ENCODE measurements around the gene TMEM222.
"Not testable (repeated sequence)": the region's sequence is repeated elsewhere in the genome, so short reads cannot be mapped to it uniquely, and the experiment has no call there.

TMEM222 gene, protein sequence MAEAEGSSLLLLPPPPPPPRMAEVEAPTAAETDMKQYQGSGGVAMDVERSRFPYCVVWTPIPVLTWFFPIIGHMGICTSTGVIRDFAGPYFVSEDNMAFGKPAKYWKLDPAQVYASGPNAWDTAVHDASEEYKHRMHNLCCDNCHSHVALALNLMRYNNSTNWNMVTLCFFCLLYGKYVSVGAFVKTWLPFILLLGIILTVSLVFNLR

DNA sequence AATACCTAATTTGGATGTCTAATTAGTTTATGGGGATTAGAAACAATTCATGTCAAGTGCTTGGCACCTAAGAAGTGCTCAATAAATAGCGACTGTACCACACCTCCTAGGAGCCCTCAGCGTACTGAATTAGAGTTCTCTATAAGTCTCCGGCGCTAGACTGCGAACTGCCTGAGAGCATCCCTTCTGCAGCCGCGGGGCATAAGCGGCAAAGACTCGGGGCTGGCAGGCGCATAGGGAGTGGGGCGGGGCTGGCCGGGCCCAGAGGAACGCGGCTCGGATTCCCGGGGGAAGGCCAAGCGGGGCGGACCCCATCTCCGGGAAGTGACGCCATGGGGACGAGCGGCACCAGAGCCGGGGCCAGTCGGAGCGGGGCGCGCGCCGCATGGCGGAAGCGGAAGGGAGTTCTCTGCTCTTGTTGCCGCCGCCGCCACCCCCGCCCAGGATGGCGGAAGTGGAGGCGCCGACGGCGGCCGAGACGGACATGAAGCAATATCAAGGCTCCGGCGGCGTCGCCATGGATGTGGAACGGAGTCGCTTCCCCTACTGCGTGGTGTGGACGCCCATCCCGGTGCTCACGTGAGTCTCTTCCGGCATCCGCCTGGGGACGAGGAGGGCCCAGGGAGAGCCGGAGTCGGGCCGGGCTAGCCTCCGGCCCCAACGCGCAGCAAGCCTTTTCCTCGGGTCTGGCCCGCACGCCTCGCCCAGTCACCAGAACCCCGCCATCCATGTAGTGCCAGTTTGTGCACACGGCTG is at the start of gene TMEM222:
Gene TMEM222 (plus strand): TSS at position 351 of the 756 bp plus-strand sequence. CDS start 35 bp downstream, at position 386.
- DNase-seq (ENCODE audit: low read depth in 3 of 3, low spot score in 1 of 3), result peak; percentile 91 to 96 (median 95)

DNA sequence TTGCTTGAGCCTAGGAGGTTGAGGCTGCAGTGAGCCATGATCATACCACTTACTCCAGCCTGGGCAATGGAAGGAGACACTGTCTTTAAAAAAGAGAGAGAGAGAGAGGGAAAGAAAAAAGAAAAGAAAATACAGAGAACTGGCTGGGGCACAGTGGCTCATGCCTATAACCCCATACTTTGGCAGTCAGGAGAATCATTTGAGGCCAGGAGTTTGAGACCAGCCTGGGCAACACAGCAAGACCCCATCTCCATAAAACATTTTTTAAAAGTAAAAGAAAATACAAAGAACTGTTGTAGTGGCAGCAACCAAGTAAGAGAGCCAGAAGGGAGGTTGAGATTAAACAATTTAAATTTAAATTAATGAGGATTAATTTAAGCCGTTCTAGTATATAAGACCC is 47.8 kb upstream of the TMEM222 start:
- no peak for DNase-seq (ENCODE audit: low read depth in 3 of 3, low spot score in 1 of 3)

DNA sequence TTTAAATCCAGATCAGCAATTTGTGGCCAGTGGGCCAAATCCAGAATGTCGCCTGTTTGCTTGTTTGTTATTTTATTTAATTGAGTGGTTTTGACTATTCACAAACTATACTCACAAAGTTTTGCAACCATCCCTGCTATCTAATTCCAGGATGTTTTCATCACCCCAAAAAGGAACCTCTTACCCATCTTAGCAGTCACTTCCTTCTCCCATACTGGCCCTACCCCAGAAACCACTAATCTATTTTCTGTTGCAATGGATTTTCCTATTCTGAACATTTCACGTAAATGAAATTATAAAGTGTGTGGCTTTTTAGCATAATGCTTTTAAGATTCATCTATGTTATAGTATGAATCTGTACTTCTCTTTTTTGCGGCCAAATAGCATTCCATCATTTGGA is 46.3 kb upstream of the TMEM222 start:
- no peak for DNase-seq (ENCODE audit: low read depth in 3 of 3, low spot score in 1 of 3)

DNA sequence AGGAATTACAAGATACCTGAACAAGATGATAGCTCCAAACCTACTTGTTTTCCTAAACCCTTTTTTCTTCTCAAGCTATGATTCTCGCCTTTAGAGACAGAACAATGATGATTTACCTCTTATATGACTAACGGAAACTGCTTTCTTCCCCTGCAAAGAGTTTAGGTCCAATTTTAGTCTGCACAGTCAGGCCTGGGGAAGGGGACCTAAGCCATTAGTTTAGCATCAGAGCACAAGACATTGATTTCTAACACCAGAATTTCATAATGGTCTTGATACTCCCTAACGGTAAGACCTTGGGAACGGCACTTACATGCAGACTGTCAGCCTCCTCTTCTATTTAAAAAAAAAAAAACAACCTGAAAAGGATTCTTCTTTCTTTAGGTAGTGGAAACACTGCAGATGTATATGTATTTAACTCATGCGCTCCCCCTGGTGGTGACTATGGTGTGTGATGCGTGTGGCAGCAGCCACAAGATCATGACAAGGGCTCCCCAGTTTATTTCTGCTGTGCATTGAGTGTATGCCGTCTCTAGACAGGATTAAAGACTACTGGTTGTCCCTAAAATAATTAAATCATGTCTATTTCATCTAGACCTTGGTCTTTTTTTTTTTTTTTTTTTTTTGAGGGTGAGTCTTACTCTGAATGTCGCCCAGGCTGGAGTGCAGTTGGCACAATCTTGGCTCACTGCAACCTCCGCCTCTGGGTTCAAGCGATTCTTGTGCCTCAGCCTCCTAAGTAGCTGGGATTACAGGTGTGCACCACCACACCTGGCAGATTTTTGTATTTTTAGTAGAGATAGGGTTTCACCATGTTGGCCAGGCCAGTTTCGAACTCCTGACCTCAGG is 37.3 kb upstream of the TMEM222 start:
- DNase-seq (ENCODE audit: low read depth in 3 of 3, low spot score in 1 of 3), result peak; percentile 70 to 80 (median 79)

DNA sequence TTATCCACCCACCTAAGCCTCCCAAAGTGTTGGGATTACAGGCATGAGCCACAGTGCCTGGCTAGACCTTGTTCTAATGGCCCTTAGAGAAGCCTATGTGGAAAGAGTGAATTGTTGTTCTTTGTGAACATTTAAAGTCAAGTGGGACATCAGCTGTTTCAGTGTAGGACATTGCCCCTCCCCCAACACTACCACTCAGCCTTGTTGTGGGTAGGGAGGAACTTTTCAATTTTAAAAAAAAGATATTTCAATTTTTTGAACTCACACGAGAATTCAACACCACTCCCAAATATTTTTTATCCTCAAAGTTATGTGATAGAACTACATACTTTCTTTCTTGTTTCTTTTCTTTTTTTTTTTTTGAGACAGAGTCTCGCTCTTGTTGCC is 36.7 kb upstream of the TMEM222 start:
- no peak for DNase-seq (ENCODE audit: low read depth in 3 of 3, low spot score in 1 of 3)

DNA sequence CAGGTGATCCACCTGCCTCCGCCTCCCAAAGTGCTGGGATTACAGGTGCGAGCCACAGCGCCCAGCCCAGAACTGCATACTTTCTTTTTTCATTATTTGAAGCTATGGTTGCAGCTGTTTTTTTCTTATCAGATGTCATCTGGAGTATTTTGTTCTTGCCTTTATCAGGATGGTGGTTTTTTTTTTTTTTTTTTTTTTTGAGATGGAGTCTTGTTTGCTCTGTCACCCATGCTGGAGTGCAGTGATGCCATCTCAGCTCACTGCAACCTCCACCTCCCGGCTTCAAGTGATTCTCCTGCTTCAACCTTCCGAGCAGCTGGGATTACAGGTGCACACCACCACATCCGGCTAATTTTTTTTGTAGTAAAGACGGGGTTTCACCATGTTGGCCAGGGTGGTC is 36.1 kb upstream of the TMEM222 start:
- DNase-seq (ENCODE audit: low read depth in 3 of 3, low spot score in 1 of 3), result not testable (repeated sequence)

DNA sequence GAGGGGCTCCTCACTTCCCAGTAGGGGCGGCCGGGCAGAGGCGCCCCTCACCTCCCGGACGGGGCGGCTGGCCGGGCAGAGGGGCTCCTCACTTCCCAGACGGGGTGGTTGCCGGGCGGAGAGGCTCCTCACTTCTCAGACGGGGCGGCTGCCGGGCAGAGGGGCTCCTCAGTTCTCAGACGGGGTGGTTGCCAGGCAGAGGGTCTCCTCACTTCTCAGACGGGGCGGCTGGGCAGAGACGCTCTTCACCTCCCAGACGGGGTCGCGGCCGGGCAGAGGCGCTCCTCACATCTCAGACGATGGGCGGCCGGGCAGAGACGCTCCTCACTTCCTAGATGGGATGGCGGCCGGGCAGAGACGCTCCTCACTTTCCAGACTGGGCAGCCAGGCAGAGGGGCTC is 32.8 kb upstream of the TMEM222 start:
- not testable (repeated sequence) for DNase-seq (ENCODE audit: low read depth in 3 of 3, low spot score in 1 of 3)

DNA sequence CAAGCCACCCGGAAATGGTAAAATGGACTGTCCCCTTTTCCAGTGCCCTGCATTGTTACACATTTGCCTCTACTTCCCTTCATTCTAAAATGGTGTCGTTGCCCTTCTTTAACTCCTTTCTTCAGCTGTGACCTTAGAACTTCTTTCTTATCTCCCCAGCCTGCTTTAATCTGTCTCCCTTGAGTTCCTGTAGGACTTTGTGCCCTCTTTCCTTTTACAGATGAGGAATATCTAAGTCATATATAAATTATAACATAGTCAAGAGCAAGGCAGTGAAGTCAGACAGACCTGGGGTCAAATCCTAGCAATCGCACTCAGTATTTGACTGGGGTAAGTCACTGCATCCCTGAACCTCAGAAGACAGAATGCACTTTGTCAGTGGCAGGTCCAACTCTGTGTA is 31.4 kb upstream of the TMEM222 start:
- DNase-seq (ENCODE audit: low read depth in 3 of 3, low spot score in 1 of 3), result no peak

DNA sequence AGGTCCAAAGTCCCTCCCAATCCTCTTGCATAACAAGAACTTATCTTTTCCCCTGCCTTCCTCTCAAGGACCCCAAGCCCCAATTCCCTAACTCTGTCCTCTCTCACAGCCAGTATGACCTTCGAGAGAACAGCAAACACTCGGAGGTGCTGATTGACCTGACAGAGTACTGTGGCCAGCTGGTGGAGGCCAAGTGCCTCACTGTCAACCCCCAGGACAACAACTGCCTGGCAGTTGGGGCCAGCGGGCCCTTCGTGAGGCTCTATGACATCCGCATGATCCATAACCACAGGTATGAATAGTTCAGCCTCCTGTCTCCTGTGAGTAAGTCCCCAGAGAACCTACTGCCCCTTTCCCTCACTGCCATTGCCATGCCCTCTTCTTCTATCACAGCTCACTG is 29.9 kb upstream of the TMEM222 start:
- no peak for DNase-seq (ENCODE audit: low read depth in 3 of 3, low spot score in 1 of 3)

DNA sequence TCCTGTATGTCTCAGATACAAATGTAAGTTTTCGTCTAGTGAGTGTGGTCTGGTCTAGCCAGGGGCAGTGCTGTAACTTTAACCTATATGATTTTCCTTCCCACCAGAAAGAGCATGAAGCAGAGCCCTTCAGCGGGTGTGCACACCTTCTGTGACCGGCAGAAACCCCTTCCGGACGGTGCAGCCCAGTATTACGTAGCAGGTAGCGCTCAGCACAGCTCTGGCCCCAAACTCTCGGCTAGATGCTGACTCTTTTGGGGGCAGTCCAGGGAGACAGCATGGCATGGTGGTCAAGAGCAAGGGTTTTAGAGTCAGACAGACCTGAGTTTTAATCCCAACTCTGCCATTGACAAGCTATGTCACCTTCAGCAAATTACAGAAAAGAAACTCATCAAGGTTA is 28.0 kb upstream of the TMEM222 start:
- no peak for DNase-seq (ENCODE audit: low read depth in 3 of 3, low spot score in 1 of 3)

DNA sequence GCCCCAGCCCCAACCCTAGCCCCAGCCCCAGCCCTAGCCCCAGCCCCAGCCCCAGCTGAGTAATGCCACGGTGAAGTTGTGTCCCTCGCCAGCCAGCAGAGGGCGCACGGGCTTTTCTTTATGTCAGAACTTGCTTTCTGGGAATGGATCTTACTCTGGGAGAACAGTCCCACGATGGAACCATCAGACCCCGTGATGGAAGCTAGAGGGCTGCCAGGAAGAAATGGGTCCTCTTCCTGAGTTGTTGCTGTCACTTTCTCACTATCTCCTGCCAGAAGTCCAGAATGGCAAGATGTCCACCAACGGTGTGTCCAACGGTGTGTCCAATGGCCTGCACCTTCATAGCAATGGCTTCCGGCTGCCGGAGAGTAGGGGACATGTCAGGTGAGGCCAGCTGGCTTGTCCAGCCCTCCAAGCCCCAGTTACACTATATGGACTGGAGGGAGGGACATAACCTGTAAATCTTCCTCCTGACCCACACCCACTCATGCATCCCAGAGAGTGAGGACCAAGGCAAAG is 25.1 kb upstream of the TMEM222 start:
- DNase-seq (ENCODE audit: low read depth in 3 of 3, low spot score in 1 of 3), result peak; percentile 17 to 68 (median 37)

DNA sequence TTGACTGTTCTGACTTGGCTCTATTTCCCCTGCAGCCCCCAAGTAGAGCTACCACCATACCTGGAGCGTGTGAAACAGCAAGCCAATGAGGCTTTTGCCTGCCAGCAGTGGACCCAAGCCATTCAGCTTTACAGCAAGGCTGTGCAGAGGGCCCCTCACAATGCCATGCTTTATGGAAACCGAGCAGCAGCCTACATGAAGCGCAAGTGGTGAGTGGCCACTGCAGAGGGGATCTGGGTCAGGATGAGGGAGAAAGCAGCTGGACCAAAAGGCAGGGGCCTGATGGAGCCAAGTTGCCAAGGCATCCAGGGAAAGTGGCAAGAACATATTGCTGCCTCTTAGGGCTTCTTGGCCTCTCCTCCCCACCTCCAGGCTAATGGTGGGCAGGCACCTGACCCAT is 24.1 kb upstream of the TMEM222 start:
- DNase-seq (ENCODE audit: low read depth in 3 of 3, low spot score in 1 of 3), result no peak

DNA sequence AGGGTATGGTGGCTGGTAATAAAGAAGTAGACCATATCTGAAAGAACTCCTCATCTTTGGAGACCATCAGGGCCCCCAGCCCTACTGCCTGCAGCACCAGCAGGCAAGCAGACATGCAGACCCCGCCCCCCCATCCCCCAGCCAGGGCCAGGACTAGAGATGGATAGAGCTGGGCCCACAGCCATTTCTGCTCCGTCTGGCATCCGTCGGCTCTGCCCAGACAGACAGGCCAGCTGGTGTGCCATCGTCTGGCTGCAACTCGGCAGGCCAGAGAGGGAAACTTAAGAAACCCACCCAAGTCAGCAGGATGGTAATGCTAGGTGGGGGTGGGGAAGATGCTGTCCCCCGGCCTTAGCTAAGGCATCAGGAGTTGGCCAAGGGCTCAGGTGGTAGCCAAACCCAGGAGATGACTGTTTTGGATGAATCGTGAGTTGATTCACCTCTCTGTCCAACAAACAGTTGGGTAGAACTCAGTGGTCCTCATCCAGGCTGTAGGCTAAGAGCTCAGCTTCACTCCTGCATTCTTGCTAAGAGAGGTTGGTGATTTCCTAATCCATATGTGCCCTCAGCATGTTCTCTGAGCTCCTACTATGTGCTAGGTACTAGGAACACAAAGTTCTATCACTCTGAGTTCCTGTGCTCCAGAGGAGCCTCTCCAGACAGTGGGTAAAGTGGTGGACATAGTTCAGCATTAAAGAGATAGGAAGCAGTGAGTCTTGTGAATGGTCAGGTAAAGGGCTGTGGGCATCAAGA is 23.2 kb upstream of the TMEM222 start:
- no peak for DNase-seq (ENCODE audit: low read depth in 3 of 3, low spot score in 1 of 3)

DNA sequence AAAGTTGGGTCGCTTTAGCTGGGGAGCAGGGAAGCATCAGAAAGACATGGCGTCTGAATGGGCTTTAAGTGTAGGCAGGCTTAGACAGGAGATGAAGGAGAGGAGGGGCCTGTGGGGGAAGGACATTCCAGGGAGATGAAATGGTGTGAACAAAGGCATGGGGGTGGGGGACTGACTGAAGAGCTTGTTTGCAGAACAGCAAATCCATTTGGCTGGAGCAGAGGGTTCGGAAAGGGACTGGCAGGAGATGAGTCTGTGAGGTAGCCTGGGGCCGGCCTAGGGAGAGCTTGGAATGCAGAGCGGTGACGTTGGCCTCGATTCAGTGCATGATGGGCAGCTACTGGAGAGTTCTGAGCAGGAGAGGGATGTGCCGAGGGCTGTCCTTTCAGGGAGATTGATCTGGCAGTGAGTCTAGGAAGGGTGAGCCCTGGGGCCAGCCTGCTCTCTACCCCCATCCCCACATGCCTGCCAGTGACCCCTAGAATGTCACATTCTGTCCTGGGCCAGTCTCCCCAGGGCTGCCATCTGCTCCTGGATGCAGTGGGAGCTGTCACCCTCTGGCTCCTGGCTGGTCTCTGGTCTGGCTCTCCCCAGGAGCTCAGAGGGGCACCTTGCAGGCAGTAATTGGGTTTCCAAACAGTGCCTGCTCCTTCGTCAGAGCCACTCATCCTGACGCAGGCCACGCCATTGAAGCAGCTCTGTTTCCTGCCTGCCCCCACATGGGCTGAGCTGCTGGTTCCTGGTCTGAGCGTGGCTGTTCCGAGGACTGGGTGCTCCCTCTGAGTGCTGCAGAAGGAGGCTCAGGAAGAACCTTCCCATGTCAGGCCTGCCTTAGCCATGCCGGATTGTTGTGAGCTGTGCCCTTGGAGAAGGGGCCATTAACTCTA is 22.3 kb upstream of the TMEM222 start:
- DNase-seq (ENCODE audit: low read depth in 3 of 3, low spot score in 1 of 3), result no peak

DNA sequence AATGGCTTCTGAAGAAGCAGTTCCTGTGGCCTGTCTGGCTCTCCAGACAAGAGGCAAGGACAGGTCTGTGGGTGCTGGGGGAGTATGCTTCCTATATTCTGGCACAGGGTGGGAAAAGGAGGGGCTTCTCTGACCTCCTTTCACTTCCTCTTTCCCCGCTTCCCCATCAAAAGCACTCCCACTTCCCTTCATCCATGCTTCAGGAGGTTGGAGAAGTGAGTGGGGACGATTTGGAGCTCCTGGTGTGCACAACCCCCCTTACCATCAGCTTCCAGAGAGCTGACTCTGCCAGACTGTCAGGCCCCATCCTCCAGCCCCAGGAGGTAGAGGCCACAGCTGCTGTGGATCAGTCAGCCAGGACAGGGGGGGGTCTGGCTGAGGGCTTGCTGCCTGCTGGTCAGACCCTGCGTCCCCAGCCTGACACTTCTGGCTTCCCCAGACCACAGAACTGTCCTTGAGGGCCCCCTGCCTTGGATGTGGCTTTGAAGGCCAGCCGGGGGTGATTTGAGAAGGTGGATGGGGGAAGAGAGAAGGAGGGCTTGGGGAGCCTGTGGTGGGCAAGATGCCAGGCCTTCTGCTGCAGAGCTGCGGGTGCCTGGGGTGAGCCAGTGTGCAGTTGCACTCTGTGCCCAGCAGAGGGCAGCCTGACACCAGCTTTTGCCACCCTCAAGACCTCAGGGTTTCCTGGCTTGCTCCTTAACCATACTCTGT is 21.5 kb upstream of the TMEM222 start:
- peak; percentile 41 to 73 (median 63) for DNase-seq (ENCODE audit: low read depth in 3 of 3, low spot score in 1 of 3)

DNA sequence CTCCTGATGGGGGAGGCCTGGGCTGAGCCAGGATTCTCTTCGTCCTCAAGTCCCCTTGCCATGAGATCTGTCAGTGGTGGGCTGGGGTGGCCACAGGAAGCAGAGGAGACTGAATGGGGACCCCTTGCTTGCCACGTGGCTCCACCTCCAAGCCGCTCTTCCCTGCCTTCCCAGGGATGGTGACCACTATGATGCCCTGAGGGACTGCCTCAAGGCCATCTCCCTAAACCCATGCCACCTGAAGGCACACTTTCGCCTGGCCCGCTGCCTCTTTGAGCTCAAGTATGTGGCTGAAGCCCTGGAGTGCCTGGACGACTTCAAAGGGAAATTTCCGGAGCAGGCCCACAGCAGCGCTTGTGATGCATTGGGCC is 20.9 kb upstream of the TMEM222 start:
- no peak for DNase-seq (ENCODE audit: low read depth in 3 of 3, low spot score in 1 of 3)

DNA sequence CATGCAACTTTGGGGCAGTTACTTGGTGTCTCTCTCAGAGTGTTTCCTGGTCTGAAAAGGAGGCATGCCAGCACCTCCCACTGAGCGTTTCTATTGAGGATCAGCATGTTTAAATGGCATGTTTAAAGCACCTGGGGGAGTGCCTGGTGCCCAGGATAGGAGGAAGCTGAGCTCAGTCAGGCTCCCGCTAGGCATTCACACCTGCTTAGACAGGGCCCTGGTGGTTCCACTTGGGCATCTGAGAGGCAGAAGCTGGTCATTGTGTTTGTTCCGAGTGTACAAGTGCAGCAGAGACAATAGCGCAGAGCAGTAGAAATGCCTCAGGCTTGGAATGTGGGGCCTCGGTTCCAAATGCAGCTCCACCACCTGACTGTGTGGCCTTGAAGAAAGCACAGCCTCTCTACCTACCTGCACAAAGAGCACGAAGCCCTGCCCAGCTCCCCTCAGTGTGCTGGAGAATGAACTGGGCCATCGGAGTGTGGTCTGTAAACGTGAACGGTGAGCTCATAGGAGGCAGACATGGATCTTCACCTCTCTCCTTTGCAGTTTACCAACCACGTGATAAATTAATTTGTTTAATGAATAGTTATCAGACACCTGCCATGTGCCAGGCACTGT is 20.3 kb upstream of the TMEM222 start:
- no peak for DNase-seq (ENCODE audit: low read depth in 3 of 3, low spot score in 1 of 3)

DNA sequence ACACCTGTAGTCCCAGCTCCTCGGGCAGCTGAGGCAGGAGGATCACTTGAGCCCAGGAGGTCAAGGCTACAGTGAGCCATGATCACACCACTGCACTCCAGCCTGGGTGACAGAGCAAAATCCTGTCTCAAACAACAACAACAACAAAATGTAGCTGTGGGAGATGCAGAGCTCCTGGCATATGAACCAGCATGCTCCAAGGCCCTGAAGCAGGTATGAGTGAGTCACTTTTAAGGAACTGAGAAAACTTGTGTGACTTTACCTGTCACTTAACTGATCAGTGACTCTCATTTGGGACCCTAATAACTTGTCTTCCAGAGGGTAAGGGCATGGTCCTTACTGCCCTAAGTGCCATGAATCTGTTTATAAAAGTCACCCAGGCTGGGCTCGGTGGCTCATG is 19.4 kb upstream of the TMEM222 start:
- no peak for DNase-seq (ENCODE audit: low read depth in 3 of 3, low spot score in 1 of 3)

DNA sequence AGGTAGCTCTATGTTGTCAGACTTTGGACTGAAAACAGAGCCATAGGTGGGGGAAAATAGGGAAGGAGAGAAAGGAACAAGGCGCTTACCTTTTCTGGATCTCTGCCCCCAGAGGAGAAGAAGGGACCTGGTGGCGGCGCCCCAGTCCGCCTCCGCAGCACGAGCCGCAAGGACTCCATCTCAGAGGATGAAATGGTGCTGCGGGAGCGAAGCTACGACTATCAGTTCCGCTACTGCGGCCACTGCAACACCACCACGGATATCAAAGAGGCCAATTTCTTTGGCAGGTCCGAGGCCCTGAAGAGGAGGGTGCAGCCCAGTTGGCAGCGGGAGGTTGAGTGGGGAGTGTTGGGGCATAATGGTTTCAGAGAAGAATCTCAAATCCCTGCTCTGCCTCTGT is 18.5 kb upstream of the TMEM222 start:
- DNase-seq (ENCODE audit: low read depth in 3 of 3, low spot score in 1 of 3), result no peak
